ENCODE measurements around the gene EXOC3L2.

DNA sequence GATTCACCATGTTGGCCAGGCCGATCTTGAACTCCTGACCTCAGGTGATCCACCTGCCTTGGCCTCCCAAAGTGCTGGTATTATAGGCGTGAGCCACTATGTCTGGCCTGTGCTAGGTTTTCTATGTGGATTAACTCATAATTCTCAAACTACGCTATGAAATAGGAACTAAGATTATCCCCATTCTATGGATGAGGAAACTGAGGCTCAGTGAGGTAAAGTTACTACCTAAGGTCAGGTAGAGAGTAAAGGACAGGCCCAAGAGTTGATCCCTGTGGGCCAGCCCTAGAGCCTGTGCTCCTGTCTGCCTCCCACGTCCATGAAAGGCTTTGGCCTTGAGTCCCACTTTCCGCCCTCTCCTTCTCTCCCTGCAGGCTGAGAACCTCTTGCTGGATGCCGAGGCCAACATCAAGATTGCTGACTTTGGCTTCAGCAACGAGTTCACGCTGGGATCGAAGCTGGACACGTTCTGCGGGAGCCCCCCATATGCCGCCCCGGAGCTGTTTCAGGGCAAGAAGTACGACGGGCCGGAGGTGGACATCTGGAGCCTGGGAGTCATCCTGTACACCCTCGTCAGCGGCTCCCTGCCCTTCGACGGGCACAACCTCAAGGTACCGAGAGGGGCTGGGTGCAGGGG lies 26.0 kb upstream of the EXOC3L2 start:
- no peak for TF ChIP-seq POLR2A (IDR thresholded peaks at IDR 0.05)
- TF ChIP-seq, protein P1, sequence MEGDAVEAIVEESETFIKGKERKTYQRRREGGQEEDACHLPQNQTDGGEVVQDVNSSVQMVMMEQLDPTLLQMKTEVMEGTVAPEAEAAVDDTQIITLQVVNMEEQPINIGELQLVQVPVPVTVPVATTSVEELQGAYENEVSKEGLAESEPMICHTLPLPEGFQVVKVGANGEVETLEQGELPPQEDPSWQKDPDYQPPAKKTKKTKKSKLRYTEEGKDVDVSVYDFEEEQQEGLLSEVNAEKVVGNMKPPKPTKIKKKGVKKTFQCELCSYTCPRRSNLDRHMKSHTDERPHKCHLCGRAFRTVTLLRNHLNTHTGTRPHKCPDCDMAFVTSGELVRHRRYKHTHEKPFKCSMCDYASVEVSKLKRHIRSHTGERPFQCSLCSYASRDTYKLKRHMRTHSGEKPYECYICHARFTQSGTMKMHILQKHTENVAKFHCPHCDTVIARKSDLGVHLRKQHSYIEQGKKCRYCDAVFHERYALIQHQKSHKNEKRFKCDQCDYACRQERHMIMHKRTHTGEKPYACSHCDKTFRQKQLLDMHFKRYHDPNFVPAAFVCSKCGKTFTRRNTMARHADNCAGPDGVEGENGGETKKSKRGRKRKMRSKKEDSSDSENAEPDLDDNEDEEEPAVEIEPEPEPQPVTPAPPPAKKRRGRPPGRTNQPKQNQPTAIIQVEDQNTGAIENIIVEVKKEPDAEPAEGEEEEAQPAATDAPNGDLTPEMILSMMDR (IDR thresholded peaks at IDR 0.05), result no peak
